Activated CD4-positive, alpha-beta T cell treated with anti-CD3 and anti-CD28 coated beads for 36 hours (primary cell): ENCODE data around the gene B4GALT1. TPM values are rescaled to one million over a fixed set of nuclear protein-coding genes. Genes with fewer than 3 reads are reported as not detected.

Source experiments
- ATAC-seq: fragments of 200-7000 bp; cut with Tn5 transposase; one replicate; pipeline ENCODE4 v1.10.0; 2021; ENCODE audit warnings: mild to moderate bottlenecking, moderate library complexity
- CTCF ChIA-PET: fragments of 350-600 bp; sonication (Branson Sonifier 250); formaldehyde crosslinking; loops from one replicate; lab custom pipeline; 2021; ENCODE audit warnings: antibody characterized with exemption; lab: Charles Lee
- POLR2A ChIA-PET: fragments of 350-600 bp; sonication (Branson Sonifier 250); formaldehyde crosslinking; loops from one replicate; lab custom pipeline; 2021; ENCODE audit warnings: antibody characterized with exemption, inconsistent platforms; lab: Charles Lee
- DNase-seq: peaks from one replicate; pipeline ENCODE4 v3.0.0-alpha.2; 2020
- H3K27ac Mint-ChIP-seq: one replicate; pipeline ENCODE4 v1.8.0; 2021; ENCODE audit warnings: mixed read lengths
- H3K27me3 Mint-ChIP-seq: one replicate; pipeline ENCODE4 v1.8.0; 2021; ENCODE audit warnings: mixed read lengths
- H3K36me3 Mint-ChIP-seq: one replicate; pipeline ENCODE4 v1.8.0; 2021; ENCODE audit warnings: low read depth, mixed read lengths
- H3K4me1 Mint-ChIP-seq: one replicate; pipeline ENCODE4 v1.8.0; 2021; ENCODE audit warnings: mixed read lengths
- H3K4me3 Mint-ChIP-seq: one replicate; pipeline ENCODE4 v1.8.0; 2021; ENCODE audit warnings: mild to moderate bottlenecking, moderate library complexity, mixed read lengths
- H3K9me3 Mint-ChIP-seq: one replicate; pipeline ENCODE4 v1.8.0; 2021; ENCODE audit warnings: low read depth, mixed read lengths
- intact Hi-C, 2 experiments: fragments of 100-400 bp; cut with DNase I in 1 of 2; cut with micrococcal nuclease in 1 of 2; formaldehyde crosslinking; loops; one replicate each; pipeline versions ENCODE4 v1.14.2 to v1.15.1; 2022 to 2024; cut with DNase I, micrococcal nuclease
- total RNA-seq, 2 experiments: library from RNA; stranded (reverse); gene quantifications; one replicate each; pipeline ENCODE4 v1.2.3, GENCODE V29; 2021

Gene B4GALT1
- total RNA-seq, 2 experiments from 2014 or later = 44.5 to 47.1 TPM

GRCh38 chr9:33082538-33083326 is 84.4 kb downstream of the B4GALT1 start:
- ChIA-PET POLR2A (no interaction called here), CTCF (interaction anchor here (0.8 to 1.2 kb wide), 3 partner anchors 88 to 850 kb away, joined by 3 to 11 read pairs (median 6); no protein-coding TSS in a partner anchor)
- Mint-ChIP-seq H3K36me3 (no peaks in the 10 kb centered on the region), H3K9me3 (no peaks in the 10 kb centered on the region), H3K4me1 (peaks cover 6% of the 10 kb centered on the region), H3K4me3 (peak overlapping the region; percentile 28), H3K27ac (peak overlapping the region; percentile 87), H3K27me3 (no peaks in the 10 kb centered on the region)
- DNase-seq (peak; percentile 46), ATAC-seq (peak; percentile 28)
- intact Hi-C loops = no loop called here

GRCh38 chr9:33082128-33082527 is 85.0 kb downstream of the B4GALT1 start:
- CTCF ChIA-PET = interaction anchor here (0.8 to 1.2 kb wide), 3 partner anchors 88 to 851 kb away, joined by 3 to 11 read pairs (median 6); no protein-coding TSS in a partner anchor
- no peak overlapping the region for H3K4me3 Mint-ChIP-seq
- peak overlapping the region; percentile 87 for H3K27ac Mint-ChIP-seq
- POLR2A ChIA-PET = no interaction called here
- ATAC-seq (no peak), DNase-seq (peak; percentile 22)
- H3K9me3 Mint-ChIP-seq = no peaks in the 10 kb centered on the region
- H3K36me3 Mint-ChIP-seq = no peaks in the 10 kb centered on the region
- intact Hi-C loops = no loop called here
- H3K27me3 Mint-ChIP-seq = no peaks in the 10 kb centered on the region
- peaks cover 9% of the 10 kb centered on the region for H3K4me1 Mint-ChIP-seq

GRCh38 chr9:33081128-33081851 is 85.8 kb downstream of the B4GALT1 start:
- no peaks in the 10 kb centered on the region for H3K27me3 Mint-ChIP-seq
- ChIA-PET CTCF (interaction anchor here (0.6 to 3.1 kb wide), 6 partner anchors 13 to 145 kb away, joined by 3 to 18 read pairs (median 4); partner anchors contain the start of gene B4GALT1), POLR2A (no interaction called here)
- peak; percentile 58 for ATAC-seq
- H3K36me3 Mint-ChIP-seq = peaks cover 2% of the 10 kb centered on the region
- no peak overlapping the region for H3K27ac Mint-ChIP-seq
- no peaks in the 10 kb centered on the region for H3K9me3 Mint-ChIP-seq
- peak; percentile 84 for DNase-seq
- intact Hi-C loops = loop anchor here (1.0 kb wide), 5 partner anchors 80 to 183 kb away; partner anchors contain the start of genes B4GALT1 (in 2 of the 2), BAG1 (in 2 of the 2) and APTX (in 1 of the 2)
- no peak overlapping the region for H3K4me3 Mint-ChIP-seq
- H3K4me1 Mint-ChIP-seq = peaks cover 12% of the 10 kb centered on the region

GRCh38 chr9:33080534-33080933 is 86.6 kb downstream of the B4GALT1 start:
- Mint-ChIP-seq H3K27me3 (no peaks in the 10 kb centered on the region), H3K4me3 (no peak overlapping the region), H3K27ac (no peak overlapping the region), H3K4me1 (peaks cover 15% of the 10 kb centered on the region), H3K36me3 (peaks cover 4% of the 10 kb centered on the region), H3K9me3 (no peaks in the 10 kb centered on the region)
- intact Hi-C loops = no loop called here
- POLR2A ChIA-PET = no interaction called here
- CTCF ChIA-PET = interaction anchor here (0.6 to 3.1 kb wide), 6 partner anchors 14 to 146 kb away, joined by 3 to 18 read pairs (median 3); partner anchors contain the start of gene B4GALT1
- ATAC-seq = peak; percentile 23
- peak; percentile 59 for DNase-seq

- DNase-seq = peak; percentile 98
- ChIA-PET POLR2A (interaction anchor here (0.7 to 1.6 kb wide), 8 partner anchors 18 to 214 kb away, joined by 3 to 10 read pairs (median 3); partner anchors contain the start of gene NFX1), CTCF (interaction anchor here (0.6 to 1.7 kb wide), 7 partner anchors 50 to 297 kb away, joined by 3 to 12 read pairs (median 3); no protein-coding TSS in a partner anchor)
- Mint-ChIP-seq H3K36me3 (peaks cover 22% of the 10 kb centered on the region), H3K9me3 (no peaks in the 10 kb centered on the region), H3K27me3 (no peaks in the 10 kb centered on the region), H3K4me1 (peaks cover 40% of the 10 kb centered on the region), H3K4me3 (peak within 1 kb of the TSS; percentile 100), H3K27ac (peak within 1 kb of the TSS; percentile 100)
- peak; percentile 93 for ATAC-seq
- intact Hi-C loops = loop anchor here (1.0 to 10.0 kb wide), 11 partner anchors 13 to 692 kb away; partner anchors contain the start of genes APTX (in 2 of the 2), B4GALT1 (in 2 of the 2), BAG1 (in 2 of the 2) and DNAJA1 (in 2 of the 2)
These were observed 90.8 kb downstream of the B4GALT1 start, which contains the start of gene SMU1 for GRCh38 chr9:33076046-33077004. Gene SMU1 (minus strand): TSS chr9:33076674. CDS start chr9:33076608, 66 bp downstream.

- POLR2A ChIA-PET = no interaction called here
- H3K27ac Mint-ChIP-seq = no peak overlapping the region
These were observed 98.1 kb downstream of the B4GALT1 start for GRCh38 chr9:33068991-33069390.

GRCh38 chr9:33065157-33066076 is 101.7 kb downstream of the B4GALT1 start:
- ChIA-PET POLR2A (no interaction called here), CTCF (interaction anchor here (0.6 to 1.4 kb wide), 4 partner anchors 21 to 376 kb away, joined by 3 to 4 read pairs (median 4); no protein-coding TSS in a partner anchor)
- Mint-ChIP-seq H3K36me3 (peaks cover 42% of the 10 kb centered on the region), H3K9me3 (no peaks in the 10 kb centered on the region), H3K4me1 (peaks cover 13% of the 10 kb centered on the region), H3K27me3 (no peaks in the 10 kb centered on the region), H3K27ac (peak overlapping the region; percentile 52), H3K4me3 (no peak overlapping the region)
- intact Hi-C loops = no loop called here
- ATAC-seq = no peak
- no peak for DNase-seq

More at GRCh38 chr9:33068991-33069390, 98.1 kb downstream of the B4GALT1 start:
- intact Hi-C loops = no loop called here
- ATAC-seq (no peak), DNase-seq (no peak)
- CTCF ChIA-PET = interaction anchor here (0.9 kb wide), 1 partner anchor 146 kb away, joined by 4 read pairs; no protein-coding TSS in a partner anchor
- Mint-ChIP-seq H3K4me3 (no peak overlapping the region), H3K9me3 (no peaks in the 10 kb centered on the region), H3K27me3 (no peaks in the 10 kb centered on the region), H3K36me3 (peaks cover 44% of the 10 kb centered on the region), H3K4me1 (peaks cover 35% of the 10 kb centered on the region)
